GM18951 (cell line): ENCODE results near the gene RPS6KA6.
"Not testable (repeated sequence)": the region's sequence is repeated elsewhere in the genome, so short reads cannot be mapped to it uniquely, and the experiment has no call there.

Experiments
- POLR2A ChIP-seq: IDR thresholded peaks from 4 replicates; pipeline ENCODE4 v1.6.1; 2011; ENCODE audit warnings: mild to moderate bottlenecking; ENCODE audit not compliant: insufficient read length, insufficient read depth; ENCODE audit errors: extremely low read depth
- in situ Hi-C: fragments of 300-500 bp; cut with MboI; formaldehyde crosslinking; loops from one replicate; pipeline ENCODE4 v1.12.0; 2022; ENCODE audit warnings: low sequenced_read_pairs, mixed read lengths, inconsistent platforms; ENCODE audit not compliant: unreplicated experiment

The RPS6KA6 gene

DNA sequence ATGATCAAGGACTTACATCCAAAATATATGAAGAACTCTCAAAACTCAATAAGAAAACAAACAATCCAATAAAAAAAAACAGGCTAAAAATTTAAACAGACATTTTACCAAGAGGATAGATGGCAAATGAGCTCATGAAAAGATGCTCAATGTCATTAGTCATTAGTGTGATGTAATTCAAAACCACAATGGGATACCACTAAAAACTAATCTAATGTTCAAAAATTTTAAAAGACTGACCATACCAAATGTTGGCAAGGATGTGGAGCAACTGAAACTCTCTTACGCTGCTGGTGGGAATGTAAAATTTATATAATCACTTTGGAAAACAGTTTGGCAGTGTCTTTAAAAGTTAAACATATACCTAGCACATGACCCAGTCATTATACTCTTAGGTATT lies 43.7 kb downstream of the RPS6KA6 start:
- in situ Hi-C loops = no loop called here
- no peak for TF ChIP-seq POLR2A

DNA sequence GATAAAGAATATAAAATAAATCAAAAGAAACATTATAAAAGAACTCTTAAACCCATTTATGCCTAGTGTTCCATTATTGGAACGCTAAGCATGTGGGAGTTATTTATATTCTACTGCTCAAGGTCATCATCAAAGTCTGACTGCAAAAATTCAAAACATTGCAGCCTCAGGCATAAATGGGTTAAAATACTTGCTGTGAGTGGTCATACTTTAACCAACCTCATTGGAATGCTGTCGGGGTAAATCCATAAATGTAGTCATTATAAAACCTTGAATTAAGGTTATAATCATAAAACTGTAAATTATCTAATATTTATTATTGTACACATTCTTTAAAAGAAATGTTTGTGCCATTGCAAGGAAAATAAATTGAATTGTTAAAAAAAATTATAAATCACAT lies 55.0 kb downstream of the RPS6KA6 start:
- in situ Hi-C loops = no loop called here
- TF ChIP-seq POLR2A = no peak

DNA sequence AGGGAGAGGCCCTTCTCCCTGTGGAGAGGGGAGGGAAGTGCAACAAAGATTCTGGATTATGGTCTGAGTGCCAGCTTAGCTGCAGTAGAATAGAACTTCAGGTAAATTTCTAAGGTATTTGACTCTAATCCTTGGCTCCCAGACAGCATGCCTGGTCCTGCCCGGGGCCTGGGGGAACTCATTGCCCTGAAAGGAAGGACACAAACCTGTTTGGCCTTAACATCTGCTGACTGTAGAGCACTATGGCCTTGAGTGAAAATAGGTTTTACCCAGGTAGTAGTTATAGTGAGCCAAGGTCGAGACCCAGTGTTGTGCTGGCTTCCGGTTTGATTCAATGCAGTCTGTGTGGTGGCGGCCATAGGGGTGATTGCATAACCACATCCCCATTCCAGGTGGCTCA lies 64.4 kb downstream of the RPS6KA6 start:
- in situ Hi-C loops = no loop called here
- no peak for TF ChIP-seq POLR2A

DNA sequence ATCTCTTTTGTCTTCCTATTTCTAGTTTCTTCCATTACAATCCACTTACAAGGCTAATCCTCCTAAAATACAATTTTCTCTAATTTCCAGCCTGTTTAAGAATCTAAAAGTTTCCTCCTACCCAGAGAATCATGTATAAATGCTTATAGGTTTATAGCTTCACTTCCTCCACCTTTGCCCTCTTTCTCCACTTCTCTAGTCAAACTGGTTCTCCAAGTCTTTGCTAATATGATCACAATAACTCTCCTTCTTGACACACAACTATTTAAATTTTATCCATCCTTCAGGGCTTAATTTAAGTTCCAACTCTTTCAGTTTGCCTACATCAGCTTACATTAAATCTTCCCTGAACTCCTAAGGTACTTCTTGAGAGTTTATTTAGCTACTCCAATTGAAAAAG lies 69.2 kb downstream of the RPS6KA6 start:
- TF ChIP-seq POLR2A = no peak
- in situ Hi-C loops = no loop called here

DNA sequence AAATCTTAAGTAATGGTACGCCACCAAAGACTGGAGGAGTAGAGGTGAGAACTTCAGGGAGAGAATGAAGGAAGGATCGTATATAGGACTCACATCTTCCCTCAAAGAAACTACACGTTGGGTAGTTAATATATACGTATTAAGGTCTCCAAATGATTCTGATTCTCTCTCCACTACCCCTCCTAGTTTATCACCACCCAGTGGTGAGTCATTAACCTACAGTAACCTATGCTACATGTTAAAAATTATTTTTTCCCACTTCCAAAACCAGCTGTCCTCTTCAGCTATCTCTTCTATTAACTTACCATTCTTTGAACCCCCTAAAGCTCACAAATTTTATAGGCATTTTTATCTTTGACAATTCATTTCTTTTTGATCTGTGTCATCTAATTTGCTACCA lies 69.7 kb downstream of the RPS6KA6 start:
- no peak for TF ChIP-seq POLR2A
- in situ Hi-C loops = no loop called here

DNA sequence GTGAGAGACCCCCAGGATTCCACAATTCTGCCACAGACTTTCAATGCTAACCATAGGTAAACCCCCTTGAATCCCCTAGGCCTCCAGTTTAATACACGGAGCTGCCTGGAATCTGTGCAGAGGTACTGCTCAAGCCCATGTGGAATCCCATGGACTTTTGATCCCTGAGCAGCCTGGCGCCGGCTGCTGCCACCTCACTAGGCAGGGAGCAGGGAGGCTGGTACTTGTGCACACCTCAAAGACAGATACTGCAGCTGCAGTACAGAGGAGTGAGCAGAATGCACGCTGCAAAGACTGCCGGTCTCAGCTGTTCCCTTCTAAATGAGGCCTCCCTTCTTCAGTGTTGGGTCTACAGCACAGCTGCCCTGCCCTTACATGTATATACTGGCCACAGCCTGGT lies 79.4 kb downstream of the RPS6KA6 start:
- no peak for TF ChIP-seq POLR2A
- in situ Hi-C loops = no loop called here

DNA sequence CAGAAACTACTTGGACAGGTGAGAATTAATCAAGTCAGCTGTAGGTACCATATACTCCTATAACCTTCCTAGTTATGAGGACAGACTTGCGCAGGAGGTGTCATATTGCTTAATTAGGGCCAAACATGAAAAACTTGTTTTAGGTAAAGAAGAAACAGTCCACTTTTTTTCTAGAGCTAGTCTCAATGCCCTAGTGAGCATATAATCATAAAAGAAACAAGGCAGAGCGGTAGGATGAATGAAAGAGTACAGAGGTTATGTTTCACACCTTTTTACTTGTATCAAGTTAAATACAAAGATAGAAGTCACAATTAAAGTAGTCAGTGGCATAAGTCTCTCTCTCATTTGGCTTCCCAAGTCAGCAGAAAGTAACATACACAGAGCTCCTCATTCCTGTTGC lies 88.9 kb downstream of the RPS6KA6 start:
- in situ Hi-C loops = no loop called here
- no peak for TF ChIP-seq POLR2A

DNA sequence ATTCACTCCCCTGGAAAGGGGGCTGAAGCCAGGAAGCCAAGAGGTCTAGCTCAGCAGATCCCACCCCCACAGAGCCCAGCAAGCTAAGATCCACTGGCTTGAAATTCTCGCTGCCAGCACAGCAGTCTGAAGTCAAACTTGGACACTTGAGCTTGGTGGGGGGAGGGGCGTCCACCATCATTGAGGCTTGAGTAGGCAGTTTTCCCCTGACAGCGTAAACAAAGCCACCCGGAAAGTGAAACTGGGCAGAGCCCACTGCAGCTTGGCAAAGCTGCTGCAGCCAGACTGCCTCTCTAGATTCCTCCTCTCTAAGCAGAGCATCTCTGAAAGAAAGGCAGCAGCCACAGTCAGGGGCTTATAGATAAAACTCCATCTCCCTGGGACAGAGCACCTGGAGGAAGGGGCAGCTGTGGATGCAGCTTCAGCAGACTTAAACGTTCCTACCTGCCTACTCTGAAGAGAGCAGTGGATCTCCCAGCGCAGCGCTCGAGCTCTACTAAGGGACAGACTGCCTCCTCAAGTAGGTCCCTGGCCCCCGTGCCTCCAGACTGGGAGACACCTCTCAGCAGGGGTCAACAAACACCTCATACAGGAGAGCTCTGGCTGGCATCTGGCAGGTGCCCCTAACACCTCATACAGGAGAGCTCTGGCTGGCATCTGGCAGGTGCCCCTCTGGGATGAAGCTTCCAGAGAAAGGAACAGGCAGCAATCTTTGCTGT lies 108.4 kb downstream of the RPS6KA6 start:
- in situ Hi-C loops = not testable (repeated sequence)

DNA sequence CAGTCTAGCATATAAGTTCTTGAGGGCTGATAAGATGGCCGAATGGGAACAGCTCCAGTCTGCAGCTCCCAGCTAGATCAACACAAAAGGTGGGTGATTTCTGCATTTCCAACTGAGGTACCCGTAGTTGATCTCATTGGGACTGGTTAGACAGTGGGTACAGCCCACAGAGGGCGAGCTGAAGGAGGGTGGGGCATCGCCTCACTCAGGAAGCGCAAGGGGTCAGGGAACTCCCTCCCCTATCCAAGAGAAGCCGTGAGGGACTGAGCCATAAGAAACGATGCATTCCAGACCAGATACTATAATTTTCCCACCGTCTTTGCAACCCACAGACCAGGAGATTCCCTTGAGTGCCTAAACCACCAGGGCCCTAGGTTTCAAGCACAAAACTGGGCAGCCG lies 109.0 kb downstream of the RPS6KA6 start:
- in situ Hi-C loops = no loop called here
- no peak for TF ChIP-seq POLR2A

DNA sequence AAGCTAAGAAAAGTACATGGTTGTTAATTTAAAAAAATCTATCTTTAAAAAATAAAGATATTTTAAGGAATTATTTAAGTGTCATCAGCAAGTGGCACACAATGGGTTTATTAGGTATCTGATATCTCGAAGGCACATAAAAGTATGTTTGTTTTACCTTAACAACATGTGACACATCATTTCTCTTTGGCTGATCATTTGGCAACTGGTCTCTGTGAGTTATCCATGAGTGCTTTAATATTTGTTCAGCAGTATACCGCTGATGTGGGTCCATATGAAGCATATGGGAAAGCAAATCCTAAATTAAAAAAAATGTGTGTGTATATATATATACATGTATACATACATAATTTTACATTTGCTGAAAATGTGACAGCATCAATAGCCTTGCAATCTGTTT lies 123.2 kb downstream of the RPS6KA6 start:
- TF ChIP-seq POLR2A = no peak
- in situ Hi-C loops = no loop called here

DNA sequence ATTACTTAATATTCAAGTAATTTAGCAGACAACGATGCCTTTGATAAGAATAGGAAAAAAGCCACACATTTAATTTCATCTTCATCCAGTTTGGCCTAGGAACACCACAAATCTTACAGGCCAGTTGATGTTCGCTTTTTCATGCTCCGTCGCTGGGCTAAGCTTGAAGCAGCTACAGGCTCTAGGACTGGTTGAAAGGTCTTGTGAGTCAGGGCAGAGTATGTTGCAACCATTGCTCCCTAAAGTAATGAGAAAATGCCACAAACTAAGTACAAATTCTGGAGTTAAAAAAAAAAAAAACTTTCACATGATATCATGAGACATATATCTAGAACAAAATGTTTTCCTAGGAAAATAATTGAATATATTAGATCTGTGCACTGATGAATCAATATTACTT lies 123.8 kb downstream of the RPS6KA6 start:
- TF ChIP-seq POLR2A = no peak
- in situ Hi-C loops = no loop called here

DNA sequence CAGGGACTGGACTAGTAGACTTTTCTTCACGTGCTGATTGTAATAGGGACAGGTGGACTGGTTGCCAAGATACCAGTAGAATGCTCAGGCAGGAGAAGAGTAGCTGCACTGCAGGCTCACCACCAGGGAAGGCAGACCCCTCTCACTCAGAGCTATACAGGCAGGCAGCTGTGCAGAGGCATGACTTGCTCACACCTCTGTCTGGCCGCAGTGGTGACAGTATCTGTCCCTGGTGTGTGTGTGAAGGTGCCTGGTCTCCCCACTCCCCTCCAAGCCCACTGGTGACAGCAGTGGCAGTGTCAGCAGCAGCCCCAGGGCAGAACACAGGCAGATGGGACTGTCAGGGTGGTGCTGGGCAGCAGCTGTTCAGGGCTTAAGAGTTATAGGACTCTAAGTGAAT lies 140.7 kb downstream of the RPS6KA6 start:
- no peak for TF ChIP-seq POLR2A
- in situ Hi-C loops = no loop called here

DNA sequence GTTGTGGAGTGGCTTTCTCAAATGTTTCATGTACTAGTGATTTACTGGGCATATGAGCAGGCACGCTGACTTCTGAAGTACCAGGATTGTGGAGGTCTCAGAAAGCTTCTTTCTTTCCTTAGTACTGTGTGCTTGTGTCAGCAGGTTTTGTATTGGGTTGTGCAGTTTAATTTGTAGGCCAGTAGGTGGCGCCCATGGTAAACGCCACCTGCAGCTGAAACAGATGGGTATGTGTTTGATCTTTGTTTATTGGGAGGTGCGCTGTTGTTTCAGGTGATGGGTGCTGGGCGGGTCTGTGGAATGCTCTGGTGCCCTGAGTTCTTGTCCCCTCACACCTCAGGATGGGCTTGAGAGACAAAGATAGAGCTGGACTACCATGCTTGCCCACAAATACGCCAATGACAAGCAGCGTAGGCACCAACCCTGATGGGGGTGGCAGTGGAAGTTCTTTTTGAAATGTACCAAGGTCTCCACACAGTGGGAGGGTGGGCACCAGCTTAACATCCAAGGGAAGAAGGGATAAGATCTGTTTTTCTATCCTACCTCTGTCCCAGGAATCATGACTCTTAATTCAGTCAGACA lies 141.5 kb downstream of the RPS6KA6 start:
- TF ChIP-seq POLR2A = no peak
- in situ Hi-C loops = no loop called here

DNA sequence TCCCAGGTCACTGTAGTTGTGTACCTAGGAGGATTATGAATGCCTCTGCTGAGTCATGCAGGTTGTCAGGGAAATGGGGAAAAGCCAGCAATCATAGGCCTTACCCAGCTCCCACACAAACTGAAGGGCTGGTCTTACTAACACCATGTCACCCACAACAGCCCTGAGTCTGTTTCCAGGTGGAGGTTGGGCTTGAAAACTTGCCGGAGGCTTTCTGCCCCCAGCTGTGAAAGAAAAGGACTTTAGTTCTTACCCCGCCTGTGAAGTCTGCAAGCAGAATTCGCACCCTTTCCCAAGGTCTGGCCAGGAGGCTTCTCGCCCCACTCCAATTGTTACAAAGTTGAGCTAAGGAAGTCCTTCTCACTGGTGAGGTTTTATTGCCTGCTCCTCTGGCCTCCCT lies 143.9 kb downstream of the RPS6KA6 start:
- in situ Hi-C loops = no loop called here
- TF ChIP-seq POLR2A = no peak
